ENCODE measurements around the gene SIM2.

GRCh38 chr21:36776981-36777617, 78.2 kb downstream of the SIM2 start:
- TF ChIP-seq, protein P1, sequence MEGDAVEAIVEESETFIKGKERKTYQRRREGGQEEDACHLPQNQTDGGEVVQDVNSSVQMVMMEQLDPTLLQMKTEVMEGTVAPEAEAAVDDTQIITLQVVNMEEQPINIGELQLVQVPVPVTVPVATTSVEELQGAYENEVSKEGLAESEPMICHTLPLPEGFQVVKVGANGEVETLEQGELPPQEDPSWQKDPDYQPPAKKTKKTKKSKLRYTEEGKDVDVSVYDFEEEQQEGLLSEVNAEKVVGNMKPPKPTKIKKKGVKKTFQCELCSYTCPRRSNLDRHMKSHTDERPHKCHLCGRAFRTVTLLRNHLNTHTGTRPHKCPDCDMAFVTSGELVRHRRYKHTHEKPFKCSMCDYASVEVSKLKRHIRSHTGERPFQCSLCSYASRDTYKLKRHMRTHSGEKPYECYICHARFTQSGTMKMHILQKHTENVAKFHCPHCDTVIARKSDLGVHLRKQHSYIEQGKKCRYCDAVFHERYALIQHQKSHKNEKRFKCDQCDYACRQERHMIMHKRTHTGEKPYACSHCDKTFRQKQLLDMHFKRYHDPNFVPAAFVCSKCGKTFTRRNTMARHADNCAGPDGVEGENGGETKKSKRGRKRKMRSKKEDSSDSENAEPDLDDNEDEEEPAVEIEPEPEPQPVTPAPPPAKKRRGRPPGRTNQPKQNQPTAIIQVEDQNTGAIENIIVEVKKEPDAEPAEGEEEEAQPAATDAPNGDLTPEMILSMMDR (IDR thresholded peaks at IDR 0.05): no peak
- TF ChIP-seq POLR2A (IDR thresholded peaks at IDR 0.05) (no peak), POLR2AphosphoS5 (IDR thresholded peaks at IDR 0.05) (no peak)

Data from gastroesophageal sphincter (tissue), 3 donors.